GM20000 (cell line): Measurements from ENCODE around the gene PITX2.

Source experiments
- DNase-seq: peaks from one replicate; pipeline ENCODE4 v3.0.0; 2012; ENCODE audit warnings: low spot score
- CTCF ChIP-seq: IDR thresholded peaks from 2 replicates; pipeline ENCODE4 v1.5.1; 2012; ENCODE audit warnings: mild to moderate bottlenecking, control low read depth; ENCODE audit errors: extremely low read depth, missing control alignments

PITX2 gene

GRCh38 chr4:110641218-110641617, 18.3 kb upstream of the PITX2 start:
- TF ChIP-seq CTCF: no peak
- DNase-seq: no peak

DNA sequence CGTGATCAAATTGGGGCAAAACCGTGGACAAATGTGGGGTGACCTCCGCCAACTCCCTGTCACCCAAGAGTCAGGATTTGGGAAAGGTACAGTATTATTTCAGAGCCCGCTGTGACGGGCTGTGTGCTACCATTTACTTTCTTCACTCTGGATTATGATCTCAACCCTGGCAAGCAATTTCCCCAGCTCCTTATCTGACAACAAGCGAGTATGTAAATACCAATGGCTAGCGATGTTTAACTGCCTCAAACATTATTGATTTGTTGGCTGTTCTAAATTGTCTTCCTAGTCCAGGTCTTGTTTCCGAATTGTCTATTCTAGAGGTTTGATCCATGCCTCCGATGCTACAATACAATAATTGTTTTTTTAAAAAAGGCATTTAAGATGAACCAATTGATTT, 17.7 kb upstream of the PITX2 start:
- TF ChIP-seq CTCF: no peak
- no peak for DNase-seq

DNA sequence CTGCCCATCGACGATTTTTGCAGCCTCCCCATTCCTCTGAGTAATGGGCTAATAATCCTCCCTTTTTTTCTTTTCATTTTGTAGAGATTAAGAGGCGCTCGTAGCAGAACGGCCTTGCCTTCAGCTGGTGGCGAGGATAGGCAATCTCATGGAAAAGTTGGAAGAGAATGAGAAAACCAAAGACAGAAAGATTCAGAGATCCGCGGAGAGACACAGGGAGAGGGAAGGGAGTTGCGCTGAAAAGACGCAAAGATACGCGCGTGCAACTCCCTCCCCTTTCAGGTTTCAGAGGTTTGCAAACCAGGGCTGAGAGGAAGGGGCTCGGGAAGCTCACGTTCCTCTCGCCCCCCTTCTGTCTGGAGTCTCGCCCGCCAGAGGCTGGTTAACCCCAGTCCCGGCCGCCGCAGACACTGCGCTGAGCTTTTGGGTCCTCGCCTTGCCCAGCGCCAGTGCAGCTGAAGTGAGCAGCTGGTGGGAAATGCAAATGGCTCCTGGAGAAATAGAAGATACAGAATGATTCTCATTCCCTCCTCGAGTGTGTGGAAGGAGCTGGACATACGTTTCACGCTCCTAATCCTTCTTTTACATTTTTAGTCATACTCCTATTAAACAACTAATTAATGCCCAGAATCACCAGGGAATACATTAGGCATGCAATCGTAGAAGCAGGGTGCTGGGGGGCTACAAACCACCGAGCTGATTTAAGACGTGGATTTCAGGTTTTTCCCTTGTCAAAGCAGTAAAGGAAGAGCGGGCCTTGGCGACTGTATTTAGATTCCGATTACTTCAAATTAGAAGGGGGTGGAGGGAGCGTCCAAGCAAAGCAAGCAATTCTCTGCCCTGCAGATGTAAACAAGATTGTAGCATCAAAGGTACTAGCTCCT, 16.6 kb upstream of the PITX2 start:
- DNase-seq: peak; percentile 5

DNA sequence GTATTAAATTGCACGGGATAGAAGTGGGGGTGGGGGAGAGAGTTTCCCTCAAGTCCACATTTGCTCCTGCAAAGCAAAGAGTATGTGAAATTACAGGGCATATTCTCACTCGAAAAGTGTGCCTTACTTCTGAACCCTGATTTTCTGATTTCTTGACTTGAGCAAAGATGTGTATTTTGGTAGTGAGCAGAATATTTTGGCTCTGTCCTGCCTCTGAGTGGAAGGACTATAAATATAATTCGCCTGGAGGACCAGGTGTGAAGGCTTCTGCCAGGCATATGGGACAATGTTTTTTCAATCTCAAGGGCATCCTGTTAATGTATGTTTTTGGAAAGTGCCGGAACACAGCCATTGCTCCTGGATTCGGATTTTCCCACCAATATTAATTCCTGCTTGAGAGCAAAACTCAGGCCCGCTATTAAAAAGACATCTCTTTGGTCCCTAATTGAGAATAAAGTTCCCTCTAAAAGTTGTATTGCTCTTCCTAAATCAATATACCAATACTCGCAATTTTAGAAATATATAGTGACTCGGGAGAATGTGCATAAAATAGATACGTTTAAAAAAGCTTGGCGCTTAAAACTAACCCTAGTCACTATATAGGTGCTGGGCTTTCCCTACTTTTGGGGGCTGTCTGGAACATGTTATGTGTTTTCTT, 15.3 kb upstream of the PITX2 start:
- TF ChIP-seq CTCF: no peak

More for the DNA sequence above, 16.6 kb upstream of the PITX2 start:
- TF ChIP-seq CTCF: no peak

DNA sequence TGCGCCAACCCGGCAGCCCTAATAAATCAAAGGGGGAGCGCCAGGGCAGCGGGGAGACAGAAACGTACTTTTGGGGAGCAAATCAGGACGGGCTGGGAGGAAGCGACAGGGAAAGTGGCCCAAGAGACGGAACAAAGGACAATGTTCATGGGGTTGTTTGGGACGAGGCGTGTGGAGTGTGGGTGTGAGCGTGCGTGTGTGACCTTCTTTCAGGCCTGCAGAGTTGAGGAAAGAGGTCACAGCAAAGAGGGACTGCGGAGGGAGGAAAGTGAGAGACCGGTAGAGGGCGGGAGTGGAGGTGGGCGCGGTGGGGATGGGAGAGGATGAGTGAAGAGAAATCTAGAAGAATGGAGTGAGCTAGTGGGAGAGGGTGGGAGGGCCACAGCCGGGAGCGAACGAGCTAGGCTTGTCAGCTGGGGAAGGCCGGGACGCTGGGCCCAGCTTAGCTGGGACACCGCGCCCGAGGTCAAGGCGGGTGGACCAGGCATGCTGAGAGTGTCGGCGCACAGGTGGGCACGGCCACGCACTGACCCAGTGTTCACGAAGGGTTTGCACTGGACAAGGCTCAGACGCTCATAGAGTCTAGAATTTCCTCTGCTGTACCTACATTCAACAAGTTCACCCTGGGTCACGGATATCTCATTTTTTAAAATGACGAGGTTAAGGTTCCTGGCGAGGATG, 14.7 kb upstream of the PITX2 start:
- DNase-seq: peak; percentile 22
- TF ChIP-seq CTCF: no peak

More for the DNA sequence above, 15.3 kb upstream of the PITX2 start:
- no peak for DNase-seq

DNA sequence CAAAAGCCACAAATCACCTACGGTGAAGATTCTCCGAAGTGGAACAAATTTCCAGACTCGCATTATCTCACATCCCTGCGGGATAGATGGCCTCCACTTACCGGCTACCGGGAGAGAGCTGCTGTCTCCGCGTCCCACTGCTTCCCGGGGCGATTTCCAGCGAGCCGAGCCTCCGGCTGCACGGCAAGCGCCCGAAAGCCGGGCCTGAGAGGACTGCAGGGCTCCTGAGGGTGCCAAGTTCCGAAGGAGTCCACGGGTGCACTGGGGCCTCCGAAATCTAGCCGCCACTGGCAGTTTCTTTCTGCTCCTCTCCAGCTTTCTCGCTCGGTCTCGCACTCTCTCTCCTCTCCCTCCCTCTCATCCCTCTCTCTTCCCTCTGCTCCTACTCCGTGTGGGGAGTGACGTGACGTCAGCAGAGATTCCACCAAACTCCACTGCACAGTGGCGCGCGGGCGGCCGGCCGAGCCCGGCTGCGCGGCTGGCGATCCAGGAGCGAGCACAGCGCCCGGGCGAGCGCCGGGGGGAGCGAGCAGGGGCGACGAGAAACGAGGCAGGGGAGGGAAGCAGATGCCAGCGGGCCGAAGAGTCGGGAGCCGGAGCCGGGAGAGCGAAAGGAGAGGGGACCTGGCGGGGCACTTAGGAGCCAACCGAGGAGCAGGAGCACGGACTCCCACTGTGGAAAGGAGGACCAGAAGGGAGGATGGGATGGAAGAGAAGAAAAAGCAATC, 14.0 kb upstream of the PITX2 start:
- DNase-seq: peak; percentile 22

More for the DNA sequence above, 14.0 kb upstream of the PITX2 start:
- TF ChIP-seq CTCF: no peak
